AG04449 (cell line): Measurements from ENCODE around the gene MBNL1.

Experiments used
- CTCF ChIA-PET: fragments of 350-600 bp; formaldehyde crosslinking; extraction: SDS; loops from one replicate; lab custom pipeline; 2021; ENCODE audit warnings: antibody characterized with exemption; lab: Yijun Ruan, JAX
- POLR2A ChIA-PET: fragments of 400-600, 350-600 bp; formaldehyde crosslinking; extraction: SDS; loops from one replicate; lab custom pipeline; 2020; ENCODE audit warnings: antibody characterized with exemption, inconsistent platforms; lab: Yijun Ruan, JAX
- DNase-seq: peaks from one replicate; pipeline ENCODE4 v3.0.0-alpha.2; 2010; ENCODE audit warnings: low read depth, low spot score
- H3K4me3 ChIP-seq: 2 replicates; pipeline ENCODE4 v1.5.1; 2011; ENCODE audit warnings: low read depth, mild to moderate bottlenecking, control low read depth, low read length
- CTCF ChIP-seq: IDR thresholded peaks from one replicate; pipeline ENCODE4 v1.5.1; 2011; ENCODE audit warnings: mild to moderate bottlenecking, moderate library complexity, low read length, control low read depth, inconsistent platforms; ENCODE audit not compliant: insufficient read depth; ENCODE audit errors: missing control alignments

MBNL1 gene

GRCh38 chr3:152454076-152454875, 185.5 kb downstream of the MBNL1 start:
- no peak for TF ChIP-seq CTCF
- ChIA-PET CTCF (no interaction called here), POLR2A (no interaction called here)
- no peak overlapping the region for H3K4me3 ChIP-seq
- no peak for DNase-seq

- CTCF ChIA-PET: interaction anchor here (0.9 to 1.4 kb wide), 2 partner anchors 11 to 13 kb away, joined by 3 read pairs; no protein-coding TSS in a partner anchor
- POLR2A ChIA-PET: no interaction called here
- no peak for TF ChIP-seq CTCF
Measured at GRCh38 chr3:152455989-152456388, 187.3 kb downstream of the MBNL1 start.

GRCh38 chr3:152457500-152458375, 189.0 kb downstream of the MBNL1 start:
- no peak for TF ChIP-seq CTCF
- POLR2A ChIA-PET: no interaction called here
- CTCF ChIA-PET: interaction anchor here (1.0 to 1.4 kb wide), 3 partner anchors 9 to 12 kb away, joined by 3 read pairs; no protein-coding TSS in a partner anchor

More at GRCh38 chr3:152455989-152456388, 187.3 kb downstream of the MBNL1 start:
- no peak for DNase-seq
- H3K4me3 ChIP-seq: no peak overlapping the region

GRCh38 chr3:152458376-152459117, 189.8 kb downstream of the MBNL1 start:
- ChIA-PET POLR2A (no interaction called here), CTCF (interaction anchor here (1.0 kb wide), 1 partner anchor 8 kb away, joined by 3 read pairs; no protein-coding TSS in a partner anchor)
- no peak for TF ChIP-seq CTCF
- no peak overlapping the region for H3K4me3 ChIP-seq
- DNase-seq: no peak

More at GRCh38 chr3:152457500-152458375, 189.0 kb downstream of the MBNL1 start:
- H3K4me3 ChIP-seq: no peak overlapping the region
- no peak for DNase-seq

GRCh38 chr3:152459118-152459515, 190.4 kb downstream of the MBNL1 start:
- no peak for DNase-seq
- no peak overlapping the region for H3K4me3 ChIP-seq
- TF ChIP-seq CTCF: no peak
- POLR2A ChIA-PET: no interaction called here
- CTCF ChIA-PET: no interaction called here
